ENCODE data around the gene OLFML1. TPM values are rescaled to one million over a fixed set of nuclear protein-coding genes. Genes with fewer than 3 reads are reported as not detected.

Gene OLFML1
- total RNA-seq, 1 experiment from 2014 or later = not detected

DNA sequence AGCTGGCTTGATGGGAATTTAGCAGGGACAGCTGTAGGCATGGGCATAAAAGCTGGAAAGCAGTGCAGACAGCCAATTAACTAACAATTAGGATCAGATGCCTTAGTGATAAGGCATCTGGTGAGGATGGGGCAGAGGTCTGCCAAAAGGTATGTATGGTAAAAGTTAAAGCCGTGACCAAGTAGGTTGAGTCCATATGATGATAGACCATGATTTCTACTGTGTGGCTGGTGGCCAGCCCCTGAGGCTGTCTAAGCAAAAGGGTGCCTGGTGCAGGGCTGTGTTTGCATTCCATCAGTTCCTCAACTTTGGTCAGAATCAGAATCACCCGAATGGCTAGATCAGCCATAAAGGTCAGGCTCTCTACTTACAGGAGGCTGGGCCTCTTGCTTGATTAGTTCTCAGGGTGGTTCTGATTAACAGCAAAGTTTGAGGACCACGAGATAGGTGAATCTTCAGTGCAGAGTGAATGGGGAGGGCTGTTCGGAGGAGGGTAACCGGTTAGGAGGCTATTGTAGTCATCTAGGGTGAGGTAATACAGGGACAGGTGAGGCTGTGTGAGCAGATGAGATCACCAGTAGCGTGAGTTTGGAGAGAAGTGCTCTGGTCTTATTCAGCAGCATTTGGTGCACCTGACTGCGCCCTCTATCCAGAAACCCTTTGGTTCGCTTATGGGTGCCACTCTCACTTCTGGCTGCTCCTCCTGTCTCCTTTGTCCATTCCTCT is 55.7 kb downstream of the OLFML1 start (continued):
- TF ChIP-seq RELA (CRISPR knock-in tag; IDR thresholded peaks at IDR 0.05; ENCODE audit: borderline replicate concordance) (no peak), TEAD1 (CRISPR knock-in tag; IDR thresholded peaks at IDR 0.05) (no peak), ZNF416 (CRISPR knock-in tag; IDR thresholded peaks at IDR 0.05) (no peak), NR3C1 (CRISPR knock-in tag; conservative IDR thresholded peaks at IDR 0.05; ENCODE audit: low read depth) (no peak)

- Mint-ChIP-seq H3K4me3 (no peak overlapping the region), H3K27ac (no peak overlapping the region), H3K27me3 (ENCODE audit: low read depth) (no peaks in the 10 kb centered on the region), H3K9me3 (no peaks in the 10 kb centered on the region), H3K36me3 (no peaks in the 10 kb centered on the region), H3K4me1 (peaks cover 27% of the 10 kb centered on the region)
- POLR2A ChIA-PET = no interaction called here
- ATAC-seq (no peak), DNase-seq (ENCODE audit: low spot score) (no peak)
- TF ChIP-seq, protein P1, sequence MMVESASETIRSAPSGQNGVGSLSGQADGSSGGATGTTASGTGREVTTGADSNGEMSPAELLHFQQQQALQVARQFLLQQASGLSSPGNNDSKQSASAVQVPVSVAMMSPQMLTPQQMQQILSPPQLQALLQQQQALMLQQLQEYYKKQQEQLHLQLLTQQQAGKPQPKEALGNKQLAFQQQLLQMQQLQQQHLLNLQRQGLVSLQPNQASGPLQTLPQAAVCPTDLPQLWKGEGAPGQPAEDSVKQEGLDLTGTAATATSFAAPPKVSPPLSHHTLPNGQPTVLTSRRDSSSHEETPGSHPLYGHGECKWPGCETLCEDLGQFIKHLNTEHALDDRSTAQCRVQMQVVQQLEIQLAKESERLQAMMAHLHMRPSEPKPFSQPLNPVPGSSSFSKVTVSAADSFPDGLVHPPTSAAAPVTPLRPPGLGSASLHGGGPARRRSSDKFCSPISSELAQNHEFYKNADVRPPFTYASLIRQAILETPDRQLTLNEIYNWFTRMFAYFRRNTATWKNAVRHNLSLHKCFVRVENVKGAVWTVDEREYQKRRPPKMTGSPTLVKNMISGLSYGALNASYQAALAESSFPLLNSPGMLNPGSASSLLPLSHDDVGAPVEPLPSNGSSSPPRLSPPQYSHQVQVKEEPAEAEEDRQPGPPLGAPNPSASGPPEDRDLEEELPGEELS (CRISPR knock-in tag; IDR thresholded peaks at IDR 0.05) = no peak
- TF ChIP-seq HMGXB4 (CRISPR knock-in tag; IDR thresholded peaks at IDR 0.05) = no peak
- TF ChIP-seq JUN (CRISPR knock-in tag; IDR thresholded peaks at IDR 0.05) = no peak
- CTCF ChIA-PET = interaction anchor here (0.7 to 1.4 kb wide), 4 partner anchors 10 to 114 kb away, joined by 3 to 7 read pairs (median 4); no protein-coding TSS in a partner anchor
Observed at GRCh38 chr11:7543302-7543701, 58.0 kb downstream of the OLFML1 start.

- ChIA-PET CTCF (interaction anchor here (0.6 to 1.4 kb wide), 5 partner anchors 9 to 125 kb away, joined by 3 to 7 read pairs (median 3); no protein-coding TSS in a partner anchor), POLR2A (interaction anchor here (0.6 kb wide), 1 partner anchor 35 kb away, joined by 5 read pairs; no protein-coding TSS in a partner anchor)
- Mint-ChIP-seq H3K4me1 (peaks cover 33% of the 10 kb centered on the region), H3K27me3 (ENCODE audit: low read depth) (no peaks in the 10 kb centered on the region), H3K9me3 (no peaks in the 10 kb centered on the region), H3K27ac (no peak overlapping the region), H3K4me3 (no peak overlapping the region), H3K36me3 (no peaks in the 10 kb centered on the region)
- ATAC-seq (no peak), DNase-seq (ENCODE audit: low spot score) (no peak)
- TF ChIP-seq ARID4B (CRISPR knock-in tag; IDR thresholded peaks at IDR 0.05; ENCODE audit: borderline replicate concordance) (no peak), NFATC4 (CRISPR knock-in tag; IDR thresholded peaks at IDR 0.05) (no peak), FOXJ3 (CRISPR knock-in tag; IDR thresholded peaks at IDR 0.05; ENCODE audit: borderline replicate concordance) (no peak), HMGA2 (CRISPR knock-in tag; IDR thresholded peaks at IDR 0.05) (no peak), RORB (CRISPR knock-in tag; IDR thresholded peaks at IDR 0.05) (no peak), ZBTB21 (CRISPR knock-in tag; IDR thresholded peaks at IDR 0.05; ENCODE audit: borderline replicate concordance) (no peak), SMAD4 (CRISPR knock-in tag; IDR thresholded peaks at IDR 0.05) (no peak), ZNF532 (CRISPR knock-in tag; IDR thresholded peaks at IDR 0.05; ENCODE audit: borderline replicate concordance) (no peak), ZNF232 (CRISPR knock-in tag; IDR thresholded peaks at IDR 0.05) (no peak)
- TF ChIP-seq, protein P2, sequence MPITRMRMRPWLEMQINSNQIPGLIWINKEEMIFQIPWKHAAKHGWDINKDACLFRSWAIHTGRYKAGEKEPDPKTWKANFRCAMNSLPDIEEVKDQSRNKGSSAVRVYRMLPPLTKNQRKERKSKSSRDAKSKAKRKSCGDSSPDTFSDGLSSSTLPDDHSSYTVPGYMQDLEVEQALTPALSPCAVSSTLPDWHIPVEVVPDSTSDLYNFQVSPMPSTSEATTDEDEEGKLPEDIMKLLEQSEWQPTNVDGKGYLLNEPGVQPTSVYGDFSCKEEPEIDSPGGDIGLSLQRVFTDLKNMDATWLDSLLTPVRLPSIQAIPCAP (CRISPR knock-in tag; IDR thresholded peaks at IDR 0.05) = no peak
Observed at GRCh38 chr11:7544021-7544420, 58.7 kb downstream of the OLFML1 start.
